Activated T-helper 1 cell treated with anti-CD3 and anti-CD28 coated beads, Interleukin-12 subunit alpha, Interleukin-12 subunit beta, Interleukin-2, Interleukin-4 antibody, amounts not matched to agents 30 ng/mL and 10 ng/mL and 1 ng/mL, durations not matched to agents 14 hours and 24 hours and 36 hours (primary cell): ENCODE data around the gene KANSL1. TPM values are rescaled to one million over a fixed set of nuclear protein-coding genes. Genes with fewer than 3 reads are reported as not detected.

Experiments used
- DNase-seq: peaks from one replicate; pipeline ENCODE4 v3.0.0; 2021; ENCODE audit warnings: low spot score
- H3K27ac Mint-ChIP-seq: one replicate; pipeline ENCODE4 v1.8.0; 2021; ENCODE audit warnings: mild to moderate bottlenecking, mixed read lengths
- H3K27me3 Mint-ChIP-seq: one replicate; pipeline ENCODE4 v1.8.0; 2022; ENCODE audit warnings: mild to moderate bottlenecking, moderate library complexity, mixed read lengths; ENCODE audit not compliant: insufficient read depth
- H3K36me3 Mint-ChIP-seq: one replicate; pipeline ENCODE4 v1.8.0; 2021; ENCODE audit warnings: low read depth, mixed read lengths
- H3K4me1 Mint-ChIP-seq: one replicate; pipeline ENCODE4 v1.8.0; 2021; ENCODE audit warnings: low read depth, mixed read lengths
- H3K4me3 Mint-ChIP-seq: one replicate; pipeline ENCODE4 v1.8.0; 2021; ENCODE audit warnings: mild to moderate bottlenecking, moderate library complexity, mixed read lengths
- H3K9me3 Mint-ChIP-seq: one replicate; pipeline ENCODE4 v1.8.0; 2021; ENCODE audit warnings: mixed read lengths
- intact Hi-C: fragments of 100-400 bp; cut with micrococcal nuclease; formaldehyde crosslinking; loops from one replicate; pipeline ENCODE4 v1.15.1; 2024
- total RNA-seq: library from RNA; stranded (reverse); gene quantifications from 2 replicates; pipeline ENCODE4 v1.2.3, GENCODE V29; 2022

Gene KANSL1
- total RNA-seq, 1 donor from 2014 or later, result 96.7 TPM

GRCh38 chr17:46002973-46003316 lies 190.3 kb downstream of the KANSL1 start:
- no peaks in the 10 kb centered on the region for H3K9me3 Mint-ChIP-seq
- H3K27ac Mint-ChIP-seq, result no peak overlapping the region
- no peaks in the 10 kb centered on the region for H3K36me3 Mint-ChIP-seq
- intact Hi-C loops, result loop anchor here (1.0 to 10.0 kb wide), 5 partner anchors 42 to 418 kb away; no protein-coding TSS in a partner anchor
- peaks cover 8% of the 10 kb centered on the region for H3K4me1 Mint-ChIP-seq
- DNase-seq, result no peak
- H3K4me3 Mint-ChIP-seq, result no peak overlapping the region
- H3K27me3 Mint-ChIP-seq, result peaks cover 6% of the 10 kb centered on the region

- Mint-ChIP-seq H3K36me3 (no peaks in the 10 kb centered on the region), H3K4me1 (peaks cover 8% of the 10 kb centered on the region), H3K9me3 (no peaks in the 10 kb centered on the region), H3K27ac (no peak overlapping the region), H3K27me3 (peaks cover 6% of the 10 kb centered on the region), H3K4me3 (no peak overlapping the region)
- peak; percentile 63 for DNase-seq
- intact Hi-C loops, result loop anchor here (1.0 to 10.0 kb wide), 5 partner anchors 42 to 418 kb away; no protein-coding TSS in a partner anchor
Measured at GRCh38 chr17:46002311-46002972, 190.8 kb downstream of the KANSL1 start.

- Mint-ChIP-seq H3K4me3 (no peak overlapping the region), H3K36me3 (no peaks in the 10 kb centered on the region), H3K27me3 (peaks cover 4% of the 10 kb centered on the region), H3K4me1 (peaks cover 8% of the 10 kb centered on the region), H3K9me3 (no peaks in the 10 kb centered on the region), H3K27ac (no peak overlapping the region)
- intact Hi-C loops, result loop anchor here (1.0 to 10.0 kb wide), 5 partner anchors 43 to 417 kb away; no protein-coding TSS in a partner anchor
- no peak for DNase-seq
Measured at GRCh38 chr17:46001390-46002310, 191.6 kb downstream of the KANSL1 start.

- Mint-ChIP-seq H3K27ac (no peak overlapping the region), H3K4me1 (peaks cover 8% of the 10 kb centered on the region), H3K9me3 (no peaks in the 10 kb centered on the region), H3K4me3 (no peak overlapping the region), H3K27me3 (peaks cover 4% of the 10 kb centered on the region), H3K36me3 (no peaks in the 10 kb centered on the region)
- DNase-seq, result no peak
- intact Hi-C loops, result loop anchor here (10.0 kb wide), 1 partner anchor 416 kb away; no protein-coding TSS in a partner anchor
Measured at GRCh38 chr17:46000757-46001156, 192.5 kb downstream of the KANSL1 start.

GRCh38 chr17:46000292-46000691 lies 192.9 kb downstream of the KANSL1 start:
- no peak overlapping the region for H3K4me3 Mint-ChIP-seq
- DNase-seq, result no peak
- no peaks in the 10 kb centered on the region for H3K9me3 Mint-ChIP-seq
- H3K27ac Mint-ChIP-seq, result no peak overlapping the region
- H3K36me3 Mint-ChIP-seq, result no peaks in the 10 kb centered on the region
- H3K27me3 Mint-ChIP-seq, result peaks cover 4% of the 10 kb centered on the region
- intact Hi-C loops, result loop anchor here (10.0 kb wide), 1 partner anchor 415 kb away; no protein-coding TSS in a partner anchor
- peaks cover 8% of the 10 kb centered on the region for H3K4me1 Mint-ChIP-seq

GRCh38 chr17:45999900-46000290 lies 193.3 kb downstream of the KANSL1 start:
- Mint-ChIP-seq H3K4me1 (peaks cover 8% of the 10 kb centered on the region), H3K27ac (no peak overlapping the region), H3K9me3 (no peaks in the 10 kb centered on the region), H3K4me3 (no peak overlapping the region), H3K36me3 (no peaks in the 10 kb centered on the region), H3K27me3 (peaks cover 4% of the 10 kb centered on the region)
- no peak for DNase-seq
- intact Hi-C loops, result loop anchor here (10.0 kb wide), 1 partner anchor 415 kb away; no protein-coding TSS in a partner anchor

- DNase-seq, result no peak
- Mint-ChIP-seq H3K4me3 (no peak within 1 kb of the TSS), H3K27ac (no peak within 1 kb of the TSS), H3K9me3 (no peaks in the 10 kb centered on the region), H3K4me1 (peaks cover 8% of the 10 kb centered on the region), H3K27me3 (peaks cover 4% of the 10 kb centered on the region), H3K36me3 (no peaks in the 10 kb centered on the region)
- intact Hi-C loops, result no loop called here
Measured at GRCh38 chr17:45998987-45999899, 194.0 kb downstream of the KANSL1 start, which contains the start of gene STH. Gene STH (plus strand): TSS chr17:45999250. CDS start chr17:45999280, 30 bp downstream.

GRCh38 chr17:45997624-45998023 lies 195.6 kb downstream of the KANSL1 start:
- Mint-ChIP-seq H3K36me3 (no peaks in the 10 kb centered on the region), H3K27me3 (peaks cover 6% of the 10 kb centered on the region), H3K27ac (no peak overlapping the region), H3K4me3 (no peak overlapping the region), H3K9me3 (no peaks in the 10 kb centered on the region), H3K4me1 (peaks cover 5% of the 10 kb centered on the region)
- intact Hi-C loops, result no loop called here
- DNase-seq, result no peak

- intact Hi-C loops, result no loop called here
- Mint-ChIP-seq H3K27ac (no peak overlapping the region), H3K9me3 (no peaks in the 10 kb centered on the region), H3K36me3 (no peaks in the 10 kb centered on the region), H3K4me3 (no peak overlapping the region), H3K4me1 (peaks cover under 1% of the 10 kb centered on the region), H3K27me3 (peaks cover 6% of the 10 kb centered on the region)
- DNase-seq, result no peak
Measured at GRCh38 chr17:45997166-45997565, 196.1 kb downstream of the KANSL1 start.

GRCh38 chr17:45996282-45996937 lies 196.8 kb downstream of the KANSL1 start:
- intact Hi-C loops, result no loop called here
- no peaks in the 10 kb centered on the region for H3K9me3 Mint-ChIP-seq

GRCh38 chr17:45995627-45996270 lies 197.5 kb downstream of the KANSL1 start:
- Mint-ChIP-seq H3K27me3 (peaks cover 4% of the 10 kb centered on the region), H3K4me3 (no peak overlapping the region), H3K4me1 (no peaks in the 10 kb centered on the region), H3K36me3 (no peaks in the 10 kb centered on the region), H3K9me3 (no peaks in the 10 kb centered on the region), H3K27ac (no peak overlapping the region)
- intact Hi-C loops, result no loop called here
- DNase-seq, result no peak

More at GRCh38 chr17:45996282-45996937, 196.8 kb downstream of the KANSL1 start:
- no peak for DNase-seq
- Mint-ChIP-seq H3K4me1 (no peaks in the 10 kb centered on the region), H3K27ac (no peak overlapping the region), H3K27me3 (peaks cover 6% of the 10 kb centered on the region), H3K4me3 (no peak overlapping the region), H3K36me3 (no peaks in the 10 kb centered on the region)
